ENCODE data around the gene RUBCN.
"Not testable (repeated sequence)": the region's sequence is repeated elsewhere in the genome, so short reads cannot be mapped to it uniquely, and the experiment has no call there.

The RUBCN gene

GRCh38 chr3:197682713-197683112 lies 54.0 kb downstream of the RUBCN start:
- DNase-seq: no peak

- DNase-seq: no peak
Observed at GRCh38 chr3:197680955-197681521, 55.7 kb downstream of the RUBCN start.

GRCh38 chr3:197675951-197676350 lies 60.8 kb downstream of the RUBCN start:
- DNase-seq: no peak

GRCh38 chr3:197675563-197675860 lies 61.2 kb downstream of the RUBCN start:
- DNase-seq: no peak

- DNase-seq: no peak
Observed at GRCh38 chr3:197674741-197675562, 61.8 kb downstream of the RUBCN start.

GRCh38 chr3:197673170-197673569 lies 63.5 kb downstream of the RUBCN start:
- no peak for DNase-seq

- no peak for DNase-seq
Observed at GRCh38 chr3:197670361-197670760, 66.3 kb downstream of the RUBCN start.

GRCh38 chr3:197667968-197668367 lies 68.7 kb downstream of the RUBCN start:
- no peak for DNase-seq

GRCh38 chr3:197667293-197667692 lies 69.4 kb downstream of the RUBCN start:
- DNase-seq: not testable (repeated sequence)

GRCh38 chr3:197666221-197666842 lies 70.4 kb downstream of the RUBCN start:
- DNase-seq: not testable (repeated sequence)

- not testable (repeated sequence) for DNase-seq
Observed at GRCh38 chr3:197665549-197665948, 71.2 kb downstream of the RUBCN start.

GRCh38 chr3:197665142-197665491 lies 71.6 kb downstream of the RUBCN start:
- not testable (repeated sequence) for DNase-seq

GRCh38 chr3:197664414-197665141 lies 72.1 kb downstream of the RUBCN start:
- peak; percentile 27 for DNase-seq

GRCh38 chr3:197663367-197664140 lies 73.2 kb downstream of the RUBCN start:
- DNase-seq: not testable (repeated sequence)

- not testable (repeated sequence) for DNase-seq
Observed at GRCh38 chr3:197662352-197662751, 74.4 kb downstream of the RUBCN start.

- DNase-seq: not testable (repeated sequence)
Observed at GRCh38 chr3:197661874-197662273, 74.8 kb downstream of the RUBCN start.

GRCh38 chr3:197661234-197661834 lies 75.4 kb downstream of the RUBCN start:
- DNase-seq: not testable (repeated sequence)

GRCh38 chr3:197659701-197660100 lies 77.0 kb downstream of the RUBCN start:
- not testable (repeated sequence) for DNase-seq

GRCh38 chr3:197659144-197659543 lies 77.6 kb downstream of the RUBCN start:
- not testable (repeated sequence) for DNase-seq

- not testable (repeated sequence) for DNase-seq
Observed at GRCh38 chr3:197658706-197659105, 78.0 kb downstream of the RUBCN start.

GRCh38 chr3:197657541-197658292 lies 79.0 kb downstream of the RUBCN start:
- DNase-seq: not testable (repeated sequence)

Data from stimulated activated CD4-positive, alpha-beta T cell treated with anti-CD3 and anti-CD28 coated beads, Interleukin-4, amount 100 ng/mL, for 1 hour (primary cell).